Adrenal gland (tissue), 12 donors: ENCODE measurements around the gene MAP7. TPM values are rescaled to one million over a fixed set of nuclear protein-coding genes. Genes with fewer than 3 reads are reported as not detected.
A peak's percentile ranks its signal among the peaks of the same experiment; 100 is the strongest.
"Not testable (repeated sequence)": the region's sequence is repeated elsewhere in the genome, so short reads cannot be mapped to it uniquely, and the experiment has no call there.

ENCODE experiments used
- DNase-seq, 7 donors: peaks; one replicate each; pipeline ENCODE4 v3.0.0-alpha.2; 2019 to 2020
- H3K27ac ChIP-seq, 5 donors: fragments of 200-600 bp; sonication (generic) in 4 of 5; 1 replicate in 3 of 5; 2 replicates in 2 of 5; pipeline versions ENCODE4 v1.5.1 to v1.8.0; 2016 to 2020; ENCODE audit warnings: mild to moderate bottlenecking in 1 of 5
- H3K27me3 ChIP-seq: fragments of 200-600 bp; 2 replicates; pipeline ENCODE4 v1.8.0; 2021
- H3K36me3 ChIP-seq, 2 donors: fragments of 200-600 bp; replicated peaks in 1 of 2; 1 replicate in 1 of 2; 2 replicates in 1 of 2; pipeline versions ENCODE4 v1.5.1 to v1.8.0; 2018 to 2022
- H3K4me1 ChIP-seq, 2 donors: fragments of 200-600 bp; replicated peaks in 1 of 2; 1 replicate in 1 of 2; 2 replicates in 1 of 2; pipeline versions ENCODE4 v1.5.1 to v1.8.0; 2018 to 2021
- H3K4me3 ChIP-seq, 4 donors: fragments of 200-600 bp; sonication (generic) in 3 of 4; one replicate each; pipeline ENCODE4 v1.5.1; 2016 to 2018
- H3K9me3 ChIP-seq, 3 donors: fragments of 200-600 bp; sonication (generic) in 1 of 3; replicated peaks in 1 of 3; 1 replicate in 2 of 3; 2 replicates in 1 of 3; pipeline versions ENCODE4 v1.5.1 to v1.8.0; 2016 to 2021
- CTCF ChIP-seq, 6 experiments: fragments of 450-650 bp in 4 of 6; fragments of 200-600 bp in 2 of 6; sonication (generic) in 1 of 6; IDR thresholded peaks; 1 replicate in 5 of 6; 2 replicates in 1 of 6; pipeline versions ENCODE4 v1.5.1 to v1.8.0; 2016 to 2021; ENCODE audit warnings: antibody characterized with exemption in 6 of 6, mild to moderate bottlenecking in 2 of 6, moderate library complexity in 1 of 6
- POLR2A ChIP-seq, 2 donors: fragments of 450-650 bp; IDR thresholded peaks; one replicate each; pipeline ENCODE4 v1.6.1; 2017; ENCODE audit warnings: antibody characterized with exemption in 2 of 2, mild to moderate bottlenecking in 2 of 2, moderate library complexity in 1 of 2
- WGBS, 4 donors: extraction: QIAGEN DNeasy Blood & Tissue Kit in 2 of 4; methylation state at CpG; one replicate each; pipeline versions ENCODE4 v1.1.5 to v1.1.7; 2013 to 2017; 5-methylcytosine and 5-hydroxymethylcytosine counted together
- intact Hi-C, 2 donors: fragments of 100-400 bp; cut with DNase I; formaldehyde crosslinking; loops; one replicate each; pipeline versions ENCODE4 v1.14.1 to v1.15.0; 2022 to 2023
- polyA plus RNA-seq, 3 donors: library from polyadenylated mRNA; stranded (reverse); fragments of 200-250 nt in 2 of 3; fragments of 350-450 nt in 1 of 3; fragmentation: Illumina TruSeq in 1 of 3; extraction: RNeasy Lipid Tissue Mini Kit (QIAGEN cat#74804) in 1 of 3; gene quantifications; one replicate each; pipeline ENCODE4 v1.2.3, GENCODE V29; 2013 to 2014
- total RNA-seq, 9 donors: library from RNA; depleted of rRNA in 4 of 9; stranded (reverse); fragments of >200 nt in 4 of 9; fragments of 120-200 nt in 1 of 9; fragmentation: NEBNext Ultra II Directional in 1 of 9; extraction: Animal tissue kit (Norgen Biotek cat#: 25700) in 1 of 9; gene quantifications; one replicate each; pipeline versions ENCODE4 v1.1.0 to v1.2.4, GENCODE V29; 2013 to 2023
- donor health status: healthy with polysubstance abuse.
- donor health status: Bipolar disorder and iron deficiency.
- donor health status: DM: yes; HTN: yes; CAD: no.
- donor health status: DM: no; HTN: no; CAD: no.
- donor health status: DM: no; HTN: no; CAD: no.
- donor health status: DM: yes; HTN: yes; CAD: no.

The MAP7 gene
- total and polyA plus RNA-seq, 12 donors = 4.7 to 31.6 (median 11.3) TPM

- intact Hi-C loops = no loop called here
- Histone ChIP-seq H3K36me3 (peaks cover 0 to 93% of the 10 kb centered on the region in 2 donors), H3K4me3 (no peak overlapping the region), H3K4me1 (peaks cover 0 to 4% of the 10 kb centered on the region in 2 donors), H3K9me3 (no peaks in the 10 kb centered on the region), H3K27ac (peak overlapping the region in 2 of 5 donors; percentile 54 to 68), H3K27me3 (no peaks in the 10 kb centered on the region)
- no peak for DNase-seq
- 85 to 94% (median 90%) methylated on average over 1 of the region's 1 CpG for WGBS, 4 donors
- TF ChIP-seq CTCF (IDR thresholded peaks at IDR 0.05) (no peak), POLR2A (IDR thresholded peaks at IDR 0.05) (peak in 1 of 2 donors; percentile 7)
These were observed 37.3 kb upstream of the MAP7 start for GRCh38 chr6:136587527-136587926.

GRCh38 chr6:136586295-136586694, 36.1 kb upstream of the MAP7 start:
- WGBS, 4 donors = 63 to 80% (median 73%) methylated on average over 4 of the region's 4 CpGs
- Histone ChIP-seq H3K9me3 (no peaks in the 10 kb centered on the region), H3K4me1 (peaks cover 0 to 4% of the 10 kb centered on the region in 2 donors), H3K4me3 (no peak overlapping the region), H3K36me3 (peaks cover 0 to 91% of the 10 kb centered on the region in 2 donors), H3K27me3 (no peaks in the 10 kb centered on the region), H3K27ac (peak overlapping the region in 2 of 5 donors; percentile 54 to 68)
- intact Hi-C loops = no loop called here
- TF ChIP-seq CTCF (IDR thresholded peaks at IDR 0.05) (no peak), POLR2A (IDR thresholded peaks at IDR 0.05) (no peak)
- DNase-seq = no peak

GRCh38 chr6:136585523-136585922, 35.3 kb upstream of the MAP7 start:
- H3K27me3 ChIP-seq, H3K4me1 ChIP-seq, H3K9me3 ChIP-seq, DNase-seq, intact Hi-C loops, H3K27ac ChIP-seq, H3K4me3 ChIP-seq: not testable (repeated sequence)
- 92 to 100% (median 96%) methylated on average over 2 of the region's 2 CpGs for WGBS, 4 donors
- H3K36me3 ChIP-seq = peaks cover 0 to 91% of the 10 kb centered on the region in 2 donors

- H3K27me3 ChIP-seq, intact Hi-C loops, H3K4me3 ChIP-seq, H3K9me3 ChIP-seq, H3K4me1 ChIP-seq, DNase-seq: not testable (repeated sequence)
- H3K27ac ChIP-seq = peak overlapping the region in 1 of 5 donors; percentile 69
- 89 to 94% (median 92%) methylated on average over 4 to 5 of the region's 5 CpGs for WGBS, 4 donors
- peaks cover 0 to 90% of the 10 kb centered on the region in 2 donors for H3K36me3 ChIP-seq
These were observed 34.1 kb upstream of the MAP7 start for GRCh38 chr6:136584290-136584689.

DNA sequence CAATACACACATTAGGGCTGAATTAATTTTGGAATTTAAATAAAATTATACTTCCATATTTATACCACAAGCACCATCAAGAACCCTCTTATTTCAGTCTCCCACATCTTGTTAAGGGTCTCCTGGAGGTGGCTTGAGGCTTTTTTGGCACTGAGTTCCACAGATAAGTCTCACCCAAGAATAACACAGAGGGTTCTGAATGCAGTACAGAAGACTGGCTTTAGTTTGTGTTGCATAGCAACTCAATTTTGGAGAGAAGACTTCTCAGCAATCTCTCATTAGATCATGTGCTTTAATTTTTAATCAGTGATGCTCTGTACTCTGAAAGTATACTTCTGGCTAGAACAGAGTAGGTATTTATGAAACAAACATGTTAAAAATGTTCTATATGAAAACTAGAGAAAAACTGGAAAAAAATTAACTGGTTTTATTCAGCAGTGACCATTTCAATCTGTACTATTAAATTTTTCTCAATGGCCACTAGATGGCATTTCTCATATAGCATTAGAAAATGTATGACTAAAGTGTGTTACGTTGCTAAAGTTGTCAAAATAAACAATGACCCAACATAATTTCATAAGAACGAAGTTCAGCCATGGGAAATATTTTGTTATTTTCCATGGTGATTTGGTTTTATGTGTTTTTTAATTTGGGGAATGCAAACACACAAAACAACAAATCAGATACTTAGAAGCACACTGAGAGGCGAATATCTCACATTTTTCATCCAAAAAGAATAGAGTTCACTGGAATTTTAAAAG, 32.7 kb upstream of the MAP7 start:
- no peak overlapping the region for H3K4me3 ChIP-seq
- WGBS, 4 donors = 28 to 34% (median 30%) methylated on average over 3 of the region's 3 CpGs
- H3K9me3 ChIP-seq = no peaks in the 10 kb centered on the region
- DNase-seq = no peak
- H3K36me3 ChIP-seq = peaks cover 0 to 90% of the 10 kb centered on the region in 2 donors
- peaks cover 0 to 4% of the 10 kb centered on the region in 2 donors for H3K4me1 ChIP-seq
- intact Hi-C loops = no loop called here
- TF ChIP-seq POLR2A (IDR thresholded peaks at IDR 0.05) (no peak), CTCF (IDR thresholded peaks at IDR 0.05) (peak; percentile 37 to 64 (median 57))
- peak overlapping the region in 2 of 5 donors; percentile 69 to 71 for H3K27ac ChIP-seq
- no peaks in the 10 kb centered on the region for H3K27me3 ChIP-seq
